ENCODE data around the gene TMEM79. TPM values are rescaled to one million over a fixed set of nuclear protein-coding genes. Genes with fewer than 3 reads are reported as not detected.

The TMEM79 gene
- total RNA-seq, 2 donors from 2014 or later = 0.56 to 5.0 TPM

GRCh38 chr1:156242738-156243137 lies 41.4 kb upstream of the TMEM79 start:
- no peak for TF ChIP-seq CTCF (IDR thresholded peaks at IDR 0.05)
- Histone ChIP-seq H3K36me3 (peaks cover 25% of the 10 kb centered on the region), H3K27me3 (replicated peaks; ENCODE audit: insufficient read depth) (no peaks in the 10 kb centered on the region), H3K9me3 (no peaks in the 10 kb centered on the region), H3K27ac (no peak overlapping the region), H3K4me1 (ENCODE audit: control insufficient read depth in 1 of 2, low read depth in 2 of 2) (peaks cover 0 to 23% of the 10 kb centered on the region in 2 donors), H3K4me3 (no peak overlapping the region)
- DNase-seq (ENCODE audit: low spot score) = no peak
- ATAC-seq (ENCODE audit: insufficient number of reproducible peaks, low FRiP score, low read depth) = no peak

GRCh38 chr1:156244126-156244525 lies 40.0 kb upstream of the TMEM79 start:
- Histone ChIP-seq H3K4me1 (ENCODE audit: control insufficient read depth in 1 of 2, low read depth in 2 of 2) (peaks cover 0 to 28% of the 10 kb centered on the region in 2 donors), H3K9me3 (no peaks in the 10 kb centered on the region), H3K27me3 (replicated peaks; ENCODE audit: insufficient read depth) (no peaks in the 10 kb centered on the region), H3K27ac (no peak overlapping the region), H3K4me3 (no peak overlapping the region), H3K36me3 (peaks cover 13% of the 10 kb centered on the region)
- no peak for ATAC-seq (ENCODE audit: insufficient number of reproducible peaks, low FRiP score, low read depth)
- no peak for DNase-seq (ENCODE audit: low spot score)
- no peak for TF ChIP-seq CTCF (IDR thresholded peaks at IDR 0.05)

- H3K9me3 ChIP-seq = no peaks in the 10 kb centered on the region
- peaks cover 11% of the 10 kb centered on the region for H3K36me3 ChIP-seq
Measured at GRCh38 chr1:156244712-156245111, 39.4 kb upstream of the TMEM79 start.

GRCh38 chr1:156245451-156246232 lies 38.5 kb upstream of the TMEM79 start:
- no peak for ATAC-seq (ENCODE audit: insufficient number of reproducible peaks, low FRiP score, low read depth)
- Histone ChIP-seq H3K9me3 (no peaks in the 10 kb centered on the region), H3K36me3 (peaks cover 14% of the 10 kb centered on the region), H3K4me1 (ENCODE audit: control insufficient read depth in 1 of 2, low read depth in 2 of 2) (peaks cover 0 to 28% of the 10 kb centered on the region in 2 donors), H3K27me3 (replicated peaks; ENCODE audit: insufficient read depth) (no peaks in the 10 kb centered on the region), H3K27ac (no peak overlapping the region), H3K4me3 (peak overlapping the region; percentile 50)
- DNase-seq (ENCODE audit: low spot score) = no peak
- no peak for TF ChIP-seq CTCF (IDR thresholded peaks at IDR 0.05)

More at GRCh38 chr1:156244712-156245111, 39.4 kb upstream of the TMEM79 start:
- no peak for DNase-seq (ENCODE audit: low spot score)
- Histone ChIP-seq H3K27me3 (replicated peaks; ENCODE audit: insufficient read depth) (no peaks in the 10 kb centered on the region), H3K4me3 (no peak overlapping the region), H3K27ac (no peak overlapping the region), H3K4me1 (ENCODE audit: control insufficient read depth in 1 of 2, low read depth in 2 of 2) (peaks cover 0 to 28% of the 10 kb centered on the region in 2 donors)
- ATAC-seq (ENCODE audit: insufficient number of reproducible peaks, low FRiP score, low read depth) = no peak
- TF ChIP-seq CTCF (IDR thresholded peaks at IDR 0.05) = no peak

- Histone ChIP-seq H3K4me3 (peak overlapping the region; percentile 50), H3K27me3 (replicated peaks; ENCODE audit: insufficient read depth) (no peaks in the 10 kb centered on the region), H3K9me3 (no peaks in the 10 kb centered on the region), H3K36me3 (peaks cover 21% of the 10 kb centered on the region), H3K27ac (no peak overlapping the region), H3K4me1 (ENCODE audit: control insufficient read depth in 1 of 2, low read depth in 2 of 2) (peaks cover 0 to 28% of the 10 kb centered on the region in 2 donors)
- ATAC-seq (ENCODE audit: insufficient number of reproducible peaks, low FRiP score, low read depth) (no peak), DNase-seq (ENCODE audit: low spot score) (no peak)
- TF ChIP-seq CTCF (IDR thresholded peaks at IDR 0.05) = no peak
Measured at GRCh38 chr1:156246241-156246780, 37.8 kb upstream of the TMEM79 start.
